Mesendoderm (in vitro differentiated cells): Measurements from ENCODE around the gene PPP1R13L. TPM values are rescaled to one million over a fixed set of nuclear protein-coding genes. Genes with fewer than 3 reads are reported as not detected.
A peak's percentile ranks its signal among the peaks of the same experiment; 100 is the strongest.

Experiments used
- DNase-seq: peaks from one replicate; pipeline ENCODE4 v3.0.0; 2013
- H2AK5ac ChIP-seq: 2 replicates; pipeline ENCODE4 v1.6.1; 2013; ENCODE audit warnings: low read length, inconsistent platforms
- H2BK120ac ChIP-seq: 2 replicates; pipeline ENCODE4 v1.6.1; 2013; ENCODE audit warnings: low read depth, mild to moderate bottlenecking, low read length, moderate library complexity, mixed read lengths
- H2BK15ac ChIP-seq: replicated peaks from 2 replicates; pipeline ENCODE4 v1.6.1; 2013; ENCODE audit warnings: low read depth, mild to moderate bottlenecking, moderate library complexity
- H2BK5ac ChIP-seq: 2 replicates; pipeline ENCODE4 v1.6.1; 2013; ENCODE audit warnings: low read length, inconsistent platforms
- H3K18ac ChIP-seq: 2 replicates; pipeline ENCODE4 v1.6.1; 2013; ENCODE audit warnings: mild to moderate bottlenecking, low read length, mixed read lengths
- H3K23ac ChIP-seq: one replicate; pipeline ENCODE4 v1.6.1; 2013; ENCODE audit warnings: low read length
- H3K27ac ChIP-seq: 2 replicates; pipeline ENCODE4 v1.5.1; 2013; ENCODE audit warnings: low read depth, mild to moderate bottlenecking, inconsistent platforms, low read length, moderate library complexity
- H3K27me3 ChIP-seq: 2 replicates; pipeline ENCODE4 v1.6.1; 2013; ENCODE audit warnings: low read length, control low read depth, mild to moderate bottlenecking, inconsistent platforms; ENCODE audit not compliant: insufficient read depth, poor library complexity
- H3K36me3 ChIP-seq: 2 replicates; pipeline ENCODE4 v1.6.1; 2013; ENCODE audit warnings: low read length, inconsistent platforms; ENCODE audit not compliant: control insufficient read depth, insufficient read depth
- H3K4ac ChIP-seq: one replicate; pipeline ENCODE4 v1.6.1; 2013; ENCODE audit warnings: low read depth, mild to moderate bottlenecking, low read length, moderate library complexity
- H3K4me1 ChIP-seq: 2 replicates; pipeline ENCODE4 v1.6.1; 2013; ENCODE audit warnings: low read depth, low read length, inconsistent platforms; ENCODE audit not compliant: control insufficient read depth
- H3K4me2 ChIP-seq: 2 replicates; pipeline ENCODE4 v1.6.1; 2013; ENCODE audit warnings: low read length
- H3K4me3 ChIP-seq: 2 replicates; pipeline ENCODE4 v1.5.1; 2013; ENCODE audit warnings: mild to moderate bottlenecking, low read length
- H3K56ac ChIP-seq: one replicate; pipeline ENCODE4 v1.6.1; 2013; ENCODE audit warnings: low read length
- H3K79me1 ChIP-seq: 2 replicates; pipeline ENCODE4 v1.6.1; 2013; ENCODE audit warnings: low read length, inconsistent platforms
- H3K79me2 ChIP-seq: 2 replicates; pipeline ENCODE4 v1.6.1; 2013; ENCODE audit warnings: mild to moderate bottlenecking, low read length; ENCODE audit not compliant: control insufficient read depth, insufficient read depth
- H3K9ac ChIP-seq: 2 replicates; pipeline ENCODE4 v1.6.1; 2013; ENCODE audit warnings: low read length, inconsistent platforms
- H4K5ac ChIP-seq: one replicate; pipeline ENCODE4 v1.6.1; 2013; ENCODE audit warnings: low read length
- H4K8ac ChIP-seq: one replicate; pipeline ENCODE4 v1.6.1; 2013; ENCODE audit warnings: low read depth, mild to moderate bottlenecking, control low read depth, low read length, moderate library complexity
- WGBS: extraction: QIAGEN DNeasy Blood & Tissue Kit; methylation state at CpG from one replicate; pipeline ENCODE4 v1.1.7; 2013; ENCODE audit warnings: low lambda C conversion rate, missing lambda C conversion rate; ENCODE audit not compliant: insufficient coverage; ENCODE audit errors: extremely low coverage; 5-methylcytosine and 5-hydroxymethylcytosine counted together
- polyA plus RNA-seq, 2 experiments: library from polyadenylated mRNA; stranded (reverse); fragments of 200-250 nt; gene quantifications; one replicate each; pipeline ENCODE4 v1.2.3, GENCODE V29; 2013

Gene PPP1R13L
- polyA plus RNA-seq (2013, experiment 1 of 2) = 40.0 TPM
- polyA plus RNA-seq (2013, experiment 2 of 2) = 39.1 TPM

DNA sequence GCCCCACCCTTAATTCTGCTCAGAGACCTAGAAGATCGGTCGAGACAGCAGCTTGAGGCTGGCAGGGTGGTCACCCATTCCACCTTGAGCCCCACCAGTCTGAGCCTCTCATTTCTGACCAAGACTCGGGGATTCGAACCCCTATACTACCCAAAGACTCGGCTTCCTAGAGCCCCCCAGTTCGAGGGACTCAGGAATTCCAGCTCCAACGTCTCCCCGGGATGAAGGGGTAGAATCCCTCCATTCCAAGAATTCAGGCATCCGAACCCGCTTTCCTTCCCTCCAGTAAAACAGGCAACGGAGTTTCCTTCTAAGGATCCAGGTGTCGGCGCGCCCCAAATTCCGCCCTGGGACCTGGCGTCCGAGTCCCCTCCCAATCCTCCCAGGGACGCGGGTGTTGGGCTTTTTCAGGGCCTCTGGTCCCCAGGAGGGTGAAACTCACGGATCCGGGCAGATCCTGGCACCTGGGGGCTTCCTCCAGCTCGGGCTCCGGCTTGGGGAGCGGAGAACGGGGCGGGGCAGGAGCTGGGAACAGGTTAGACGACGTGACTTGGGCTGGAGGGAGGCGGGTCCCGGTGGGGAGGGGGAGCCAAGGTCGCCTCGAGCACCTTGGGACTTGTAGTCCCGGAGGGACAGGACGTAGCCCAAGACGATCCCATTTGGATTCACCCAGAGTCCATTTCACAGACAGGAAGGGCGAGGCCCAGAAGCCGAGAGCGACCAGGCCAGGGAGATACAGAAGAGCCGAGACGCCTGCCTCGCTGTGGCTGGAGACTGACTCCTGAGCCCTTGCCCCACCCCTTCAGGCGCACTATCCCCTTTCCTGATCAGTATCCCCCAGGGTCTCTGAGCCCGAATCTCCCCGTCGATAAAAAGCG, at the start of gene PPP1R13L:
TSS of gene PPP1R13L (minus strand) at position 513 of the 878 bp plus-strand sequence. CDS start 6,751 bp downstream, outside the sequence.
- H2BK15ac ChIP-seq = no peak within 1 kb of the TSS
- H2BK120ac ChIP-seq = no peak within 1 kb of the TSS
- no peak within 1 kb of the TSS for H4K8ac ChIP-seq
- H3K79me1 ChIP-seq = peaks cover 18% of the 10 kb centered on the region
- H3K27ac ChIP-seq = peak within 1 kb of the TSS; percentile 58
- H3K36me3 ChIP-seq = no peaks in the 10 kb centered on the region
- peak within 1 kb of the TSS; percentile 96 for H3K56ac ChIP-seq
- H2BK5ac ChIP-seq = peak within 1 kb of the TSS; percentile 89
- H3K4me1 ChIP-seq = peaks cover 9% of the 10 kb centered on the region
- H3K79me2 ChIP-seq = peaks cover 9% of the 10 kb centered on the region
- H2AK5ac ChIP-seq = no peak within 1 kb of the TSS
- no CpG with 5 or more reads among the region's 46 CpGs for WGBS
- H3K9ac ChIP-seq = peak within 1 kb of the TSS; percentile 95
- DNase-seq = peak; percentile 98
- H3K4ac ChIP-seq = peak within 1 kb of the TSS; percentile 61
- H3K23ac ChIP-seq = peak within 1 kb of the TSS; percentile 94
- peak within 1 kb of the TSS; percentile 85 for H3K4me2 ChIP-seq
- peak within 1 kb of the TSS; percentile 81 for H3K18ac ChIP-seq
- no peak within 1 kb of the TSS for H4K5ac ChIP-seq
- no peaks in the 10 kb centered on the region for H3K27me3 ChIP-seq
- peak within 1 kb of the TSS; percentile 98 for H3K4me3 ChIP-seq

- no peak overlapping the region for H2BK5ac ChIP-seq
- H4K5ac ChIP-seq = no peak overlapping the region
- no peak overlapping the region for H3K23ac ChIP-seq
- H2BK120ac ChIP-seq = no peak overlapping the region
- H3K4me2 ChIP-seq = no peak overlapping the region
- WGBS = no CpG with 5 or more reads among the region's 12 CpGs
- DNase-seq = no peak
- no peak overlapping the region for H2BK15ac ChIP-seq
- H3K79me2 ChIP-seq = no peaks in the 10 kb centered on the region
- no peak overlapping the region for H3K27ac ChIP-seq
- H3K18ac ChIP-seq = no peak overlapping the region
- H3K4ac ChIP-seq = no peak overlapping the region
- no peaks in the 10 kb centered on the region for H3K27me3 ChIP-seq
- no peak overlapping the region for H3K56ac ChIP-seq
- H3K4me3 ChIP-seq = no peak overlapping the region
- no peaks in the 10 kb centered on the region for H3K79me1 ChIP-seq
- H3K9ac ChIP-seq = no peak overlapping the region
- no peak overlapping the region for H2AK5ac ChIP-seq
- no peaks in the 10 kb centered on the region for H3K4me1 ChIP-seq
- no peak overlapping the region for H4K8ac ChIP-seq
- no peaks in the 10 kb centered on the region for H3K36me3 ChIP-seq
These were observed 47.0 kb upstream of the PPP1R13L start for GRCh38 chr19:45451850-45452387.

DNA sequence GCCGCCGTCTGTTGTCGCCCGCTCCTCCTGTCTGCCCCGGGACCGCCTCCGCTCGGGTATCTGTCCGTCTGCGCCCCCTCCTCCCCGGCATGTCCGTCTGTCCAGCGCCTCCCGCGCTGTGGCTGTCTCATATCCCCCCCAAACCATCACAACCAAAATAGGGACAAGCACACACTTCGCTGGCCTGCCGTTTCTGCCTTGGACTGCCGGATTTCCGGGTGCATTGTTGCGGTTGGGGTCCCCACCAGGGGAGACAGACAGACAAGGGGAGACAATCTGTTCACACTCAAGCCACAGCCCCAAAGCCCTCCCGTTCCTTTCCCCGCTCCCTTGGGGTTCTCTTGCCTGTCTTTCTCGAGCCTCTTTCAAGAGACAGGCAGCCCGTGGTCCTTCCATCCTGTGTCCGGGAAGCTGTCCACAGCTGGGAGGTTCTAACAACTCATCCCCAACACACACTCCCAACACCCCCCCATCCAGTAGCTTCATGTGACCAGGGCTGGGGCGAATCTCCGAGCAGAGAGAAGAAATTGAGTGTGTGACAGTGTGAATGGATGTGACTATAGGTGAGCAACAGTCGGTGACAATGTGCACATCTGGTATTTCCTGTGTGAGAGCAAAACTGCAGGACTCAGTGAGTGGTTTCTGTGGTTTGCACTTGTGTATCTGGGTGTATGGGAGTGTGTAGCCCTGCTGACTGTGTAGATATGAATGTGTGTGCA, 46.4 kb upstream of the PPP1R13L start:
- Histone ChIP-seq H3K18ac (no peak overlapping the region), H2AK5ac (no peak overlapping the region), H3K36me3 (no peaks in the 10 kb centered on the region), H2BK15ac (no peak overlapping the region), H2BK120ac (no peak overlapping the region), H3K79me1 (no peaks in the 10 kb centered on the region), H3K4me2 (peak overlapping the region; percentile 85), H3K27me3 (no peaks in the 10 kb centered on the region), H2BK5ac (no peak overlapping the region), H3K56ac (peak overlapping the region; percentile 80), H3K4me1 (no peaks in the 10 kb centered on the region), H3K79me2 (no peaks in the 10 kb centered on the region), H3K9ac (peak overlapping the region; percentile 53), H3K4me3 (no peak overlapping the region), H4K8ac (no peak overlapping the region), H3K27ac (no peak overlapping the region), H4K5ac (no peak overlapping the region), H3K4ac (no peak overlapping the region), H3K23ac (no peak overlapping the region)
- DNase-seq = peak; percentile 59
- WGBS = no CpG with 5 or more reads among the region's 28 CpGs

GRCh38 chr19:45450012-45450333, 45.1 kb upstream of the PPP1R13L start:
- no peak overlapping the region for H3K4me3 ChIP-seq
- H2BK120ac ChIP-seq = no peak overlapping the region
- H3K36me3 ChIP-seq = no peaks in the 10 kb centered on the region
- H3K4ac ChIP-seq = no peak overlapping the region
- DNase-seq = no peak
- no peak overlapping the region for H4K5ac ChIP-seq
- peak overlapping the region; percentile 44 for H3K4me2 ChIP-seq
- H2BK5ac ChIP-seq = no peak overlapping the region
- H3K56ac ChIP-seq = no peak overlapping the region
- H3K79me2 ChIP-seq = no peaks in the 10 kb centered on the region
- H3K18ac ChIP-seq = no peak overlapping the region
- H4K8ac ChIP-seq = no peak overlapping the region
- H3K27me3 ChIP-seq = no peaks in the 10 kb centered on the region
- H3K79me1 ChIP-seq = no peaks in the 10 kb centered on the region
- no peaks in the 10 kb centered on the region for H3K4me1 ChIP-seq
- no peak overlapping the region for H2AK5ac ChIP-seq
- no peak overlapping the region for H3K23ac ChIP-seq
- no peak overlapping the region for H2BK15ac ChIP-seq
- H3K27ac ChIP-seq = no peak overlapping the region
- WGBS = no CpG with 5 or more reads among the region's 5 CpGs
- H3K9ac ChIP-seq = peak overlapping the region; percentile 26

- no peak for DNase-seq
- no peak overlapping the region for H3K4me3 ChIP-seq
- no CpG with 5 or more reads among the region's 7 CpGs for WGBS
These were observed 44.0 kb upstream of the PPP1R13L start for GRCh38 chr19:45448887-45449299.

More at GRCh38 chr19:45448887-45449299, 44.0 kb upstream of the PPP1R13L start:
- Histone ChIP-seq H3K23ac (no peak overlapping the region), H3K9ac (no peak overlapping the region), H3K27ac (no peak overlapping the region), H3K4ac (no peak overlapping the region), H3K18ac (no peak overlapping the region), H3K4me2 (no peak overlapping the region), H2BK15ac (no peak overlapping the region), H2AK5ac (no peak overlapping the region), H2BK120ac (no peak overlapping the region), H3K36me3 (no peaks in the 10 kb centered on the region), H3K4me1 (peaks cover 2% of the 10 kb centered on the region), H3K79me2 (no peaks in the 10 kb centered on the region), H2BK5ac (no peak overlapping the region), H4K8ac (no peak overlapping the region), H3K79me1 (no peaks in the 10 kb centered on the region), H4K5ac (no peak overlapping the region), H3K27me3 (no peaks in the 10 kb centered on the region), H3K56ac (no peak overlapping the region)
